Mesenchymal stem cell (in vitro differentiated cells and primary cell): Measurements from ENCODE around the gene ITSN1.

Source experiments
- DNase-seq: peaks from one replicate; pipeline ENCODE4 v3.0.0-alpha.2; 2013
- H2AFZ ChIP-seq: one replicate; pipeline ENCODE4 v1.6.1; 2013; ENCODE audit warnings: low read depth, mild to moderate bottlenecking, control low read depth, inconsistent platforms, low read length, moderate library complexity
- H2AK5ac ChIP-seq: 2 replicates; pipeline ENCODE4 v1.6.1; 2013; ENCODE audit warnings: low read length, moderate library complexity, mild to moderate bottlenecking, inconsistent platforms; ENCODE audit not compliant: severe bottlenecking
- H2BK120ac ChIP-seq: one replicate; pipeline ENCODE4 v1.6.1; 2013; ENCODE audit warnings: low read depth, mild to moderate bottlenecking, inconsistent platforms, low read length, moderate library complexity
- H2BK12ac ChIP-seq, 2 experiments: one replicate each; pipeline ENCODE4 v1.6.1; 2013; ENCODE audit warnings: inconsistent platforms in 2 of 2, low read length in 2 of 2, mild to moderate bottlenecking in 2 of 2, moderate library complexity in 2 of 2, control low read depth in 1 of 2
- H2BK15ac ChIP-seq: one replicate; pipeline ENCODE4 v1.6.1; 2013; ENCODE audit warnings: mild to moderate bottlenecking, low read depth, inconsistent platforms; ENCODE audit not compliant: poor library complexity, severe bottlenecking
- H2BK5ac ChIP-seq: 2 replicates; pipeline ENCODE4 v1.6.1; 2013; ENCODE audit warnings: low read depth, mild to moderate bottlenecking, low read length, control low read depth, inconsistent platforms; ENCODE audit not compliant: poor library complexity, severe bottlenecking
- H3K14ac ChIP-seq, 2 experiments: one replicate each; pipeline ENCODE4 v1.6.1; 2013; ENCODE audit warnings: inconsistent platforms in 2 of 2, low read length in 2 of 2, control low read depth in 1 of 2, mild to moderate bottlenecking in 1 of 2, moderate library complexity in 1 of 2
- H3K18ac ChIP-seq, 2 experiments: one replicate each; pipeline ENCODE4 v1.6.1; 2013; ENCODE audit warnings: inconsistent platforms in 2 of 2, low read length in 2 of 2, control low read depth in 1 of 2, low read depth in 1 of 2, mild to moderate bottlenecking in 1 of 2
- H3K23ac ChIP-seq, 2 experiments: one replicate each; pipeline ENCODE4 v1.6.1; 2013; ENCODE audit warnings: inconsistent platforms in 2 of 2, low read length in 2 of 2, mild to moderate bottlenecking in 2 of 2, moderate library complexity in 2 of 2, control low read depth in 1 of 2
- H3K27ac ChIP-seq: 2 replicates; pipeline ENCODE4 v1.5.1; 2013; ENCODE audit warnings: mild to moderate bottlenecking, moderate library complexity, low read length, control low read depth, inconsistent platforms; ENCODE audit not compliant: poor library complexity, severe bottlenecking
- H3K27me3 ChIP-seq, 2 experiments: 2 replicates each; pipeline versions ENCODE4 v1.6.1 to v1.7.0; 2013; ENCODE audit warnings: low read length in 2 of 2, mild to moderate bottlenecking in 2 of 2, moderate library complexity in 2 of 2, control low read depth in 1 of 2, inconsistent platforms in 1 of 2; ENCODE audit not compliant: control insufficient read depth in 1 of 2, insufficient read depth in 1 of 2
- H3K36me3 ChIP-seq, 2 experiments: 2 replicates each; pipeline versions ENCODE4 v1.6.1 to v1.7.0; 2013; ENCODE audit warnings: low read length in 2 of 2, control low read depth in 1 of 2, inconsistent platforms in 1 of 2, low read depth in 1 of 2, mild to moderate bottlenecking in 1 of 2; ENCODE audit not compliant: insufficient read depth in 2 of 2, control insufficient read depth in 1 of 2
- H3K4ac ChIP-seq, 2 experiments: one replicate each; pipeline ENCODE4 v1.6.1; 2013; ENCODE audit warnings: inconsistent platforms in 2 of 2, low read length in 2 of 2, mild to moderate bottlenecking in 2 of 2, moderate library complexity in 2 of 2, control low read depth in 1 of 2, low read depth in 1 of 2
- H3K4me1 ChIP-seq: 2 replicates; pipeline ENCODE4 v1.6.1; 2013; ENCODE audit warnings: low read depth, low read length, control low read depth; ENCODE audit not compliant: control insufficient read depth, insufficient read depth
- H3K4me2 ChIP-seq: 2 replicates; pipeline ENCODE4 v1.6.1; 2013; ENCODE audit warnings: low read length, mild to moderate bottlenecking, inconsistent platforms; ENCODE audit not compliant: poor library complexity, severe bottlenecking
- H3K4me3 ChIP-seq, 2 experiments: 2 replicates each; pipeline versions ENCODE4 v1.5.1 to v1.7.0; 2013; ENCODE audit warnings: low read length in 2 of 2, mild to moderate bottlenecking in 2 of 2, control low read depth in 1 of 2, low read depth in 1 of 2; ENCODE audit not compliant: insufficient read depth in 1 of 2
- H3K79me1 ChIP-seq: replicated peaks from 2 replicates; pipeline ENCODE4 v1.6.1; 2013; ENCODE audit warnings: mild to moderate bottlenecking, control low read depth, low read length, inconsistent platforms; ENCODE audit not compliant: poor library complexity, severe bottlenecking
- H3K9ac ChIP-seq: 2 replicates; pipeline ENCODE4 v1.7.0; 2013; ENCODE audit warnings: mild to moderate bottlenecking, low read length, moderate library complexity
- H3K9me3 ChIP-seq: 2 replicates; pipeline ENCODE4 v1.7.0; 2013; ENCODE audit warnings: mild to moderate bottlenecking, low read length; ENCODE audit not compliant: control insufficient read depth
- H4K8ac ChIP-seq: one replicate; pipeline ENCODE4 v1.6.1; 2013; ENCODE audit warnings: inconsistent platforms, mild to moderate bottlenecking, low read length, moderate library complexity
- H4K91ac ChIP-seq: one replicate; pipeline ENCODE4 v1.6.1; 2013; ENCODE audit warnings: mild to moderate bottlenecking, low read length, inconsistent platforms
- WGBS: methylation state at CpG from one replicate; pipeline ENCODE4 v1.1.7; 2013; ENCODE audit warnings: mixed read lengths; 5-methylcytosine and 5-hydroxymethylcytosine counted together

Gene ITSN1

GRCh38 chr21:33647587-33647986, 5.3 kb downstream of the ITSN1 start:
- Histone ChIP-seq H3K9ac (no peak overlapping the region), H3K9me3 (no peaks in the 10 kb centered on the region), H2BK15ac (no peak overlapping the region), H3K4me2 (no peak overlapping the region), H2BK12ac (no peak overlapping the region), H2AK5ac (no peak overlapping the region), H2AFZ (no peak overlapping the region), H3K18ac (no peak overlapping the region), H2BK5ac (no peak overlapping the region), H3K4me1 (peaks cover 16% of the 10 kb centered on the region), H4K8ac (no peak overlapping the region), H3K27ac (no peak overlapping the region), H3K79me1 (peaks cover 6% of the 10 kb centered on the region), H3K14ac (no peak overlapping the region), H3K4me3 (no peak overlapping the region), H4K91ac (no peak overlapping the region), H3K23ac (no peak overlapping the region), H2BK120ac (no peak overlapping the region), H3K36me3 (no peaks in the 10 kb centered on the region), H3K4ac (peak overlapping the region in 1 of 2 experiments; percentile 16), H3K27me3 (no peaks in the 10 kb centered on the region)
- DNase-seq: no peak
- 100% methylated on average over 1 of the region's 3 CpGs for WGBS

- Histone ChIP-seq H3K27ac (no peak overlapping the region), H2BK15ac (no peak overlapping the region), H3K4me2 (no peak overlapping the region), H2BK120ac (no peak overlapping the region), H2BK12ac (no peak overlapping the region), H2BK5ac (no peak overlapping the region), H3K79me1 (peaks cover 6% of the 10 kb centered on the region), H3K4ac (no peak overlapping the region), H3K9me3 (no peaks in the 10 kb centered on the region), H3K27me3 (no peaks in the 10 kb centered on the region), H3K18ac (no peak overlapping the region), H4K8ac (no peak overlapping the region), H3K36me3 (no peaks in the 10 kb centered on the region), H3K9ac (no peak overlapping the region), H3K4me3 (no peak overlapping the region), H4K91ac (no peak overlapping the region), H3K4me1 (peaks cover 16% of the 10 kb centered on the region), H3K14ac (no peak overlapping the region), H3K23ac (no peak overlapping the region), H2AFZ (no peak overlapping the region), H2AK5ac (no peak overlapping the region)
- DNase-seq: no peak
- 100% methylated on average over 1 of the region's 1 CpG for whole genome bisulfite sequencing
Observed at GRCh38 chr21:33648555-33648954, 6.3 kb downstream of the ITSN1 start.

GRCh38 chr21:33650230-33650629, 7.9 kb downstream of the ITSN1 start:
- peaks cover 14% of the 10 kb centered on the region for H3K4me1 ChIP-seq
- H3K27me3 ChIP-seq: no peaks in the 10 kb centered on the region
- 45% methylated on average over 2 of the region's 7 CpGs for WGBS
- H3K79me1 ChIP-seq: peaks cover 6% of the 10 kb centered on the region
- DNase-seq: no peak
- no peak overlapping the region for H2AK5ac ChIP-seq
- no peak overlapping the region for H2BK12ac ChIP-seq
- no peaks in the 10 kb centered on the region for H3K9me3 ChIP-seq
- H3K36me3 ChIP-seq: no peaks in the 10 kb centered on the region
- H3K18ac ChIP-seq: no peak overlapping the region
- H4K8ac ChIP-seq: no peak overlapping the region
- H2BK5ac ChIP-seq: no peak overlapping the region
- no peak overlapping the region for H3K4me3 ChIP-seq
- H4K91ac ChIP-seq: no peak overlapping the region
- H3K4ac ChIP-seq: no peak overlapping the region
- no peak overlapping the region for H2BK120ac ChIP-seq
- no peak overlapping the region for H2BK15ac ChIP-seq
- no peak overlapping the region for H3K27ac ChIP-seq
- no peak overlapping the region for H3K4me2 ChIP-seq
- no peak overlapping the region for H3K9ac ChIP-seq
- H3K23ac ChIP-seq: no peak overlapping the region
- no peak overlapping the region for H2AFZ ChIP-seq
- peak overlapping the region in 1 of 2 experiments; percentile 36 for H3K14ac ChIP-seq

GRCh38 chr21:33650929-33651509, 8.7 kb downstream of the ITSN1 start:
- Histone ChIP-seq H3K23ac (no peak overlapping the region), H4K8ac (no peak overlapping the region), H3K79me1 (peaks cover 6% of the 10 kb centered on the region), H3K4ac (no peak overlapping the region), H3K27ac (no peak overlapping the region), H3K14ac (no peak overlapping the region), H2AFZ (no peak overlapping the region), H2BK15ac (no peak overlapping the region), H3K4me2 (no peak overlapping the region), H3K4me1 (peaks cover 13% of the 10 kb centered on the region), H3K9me3 (no peaks in the 10 kb centered on the region), H2AK5ac (no peak overlapping the region), H2BK12ac (no peak overlapping the region), H4K91ac (no peak overlapping the region), H3K18ac (peak overlapping the region in 1 of 2 experiments; percentile 1), H3K27me3 (no peaks in the 10 kb centered on the region), H2BK120ac (no peak overlapping the region), H3K9ac (no peak overlapping the region), H3K4me3 (no peak overlapping the region), H2BK5ac (no peak overlapping the region), H3K36me3 (no peaks in the 10 kb centered on the region)
- 83% methylated on average over 7 of the region's 7 CpGs for WGBS
- no peak for DNase-seq
